Common myeloid progenitor, CD34-positive (primary cell): Measurements from ENCODE around the gene TAPT1.
A peak's percentile ranks its signal among the peaks of the same experiment; 100 is the strongest.

ENCODE experiments used
- CTCF ChIA-PET: fragments of 350-600 bp; sonication (Branson Sonifier 250); formaldehyde crosslinking; loops from one replicate; lab custom pipeline; 2021; ENCODE audit warnings: antibody characterized with exemption; lab: Charles Lee
- POLR2A ChIA-PET: fragments of 350-600 bp; sonication (Branson Sonifier 250); formaldehyde crosslinking; loops from one replicate; lab custom pipeline; 2021; ENCODE audit warnings: antibody characterized with exemption; lab: Charles Lee
- DNase-seq, 3 donors: peaks; one replicate each; pipeline versions ENCODE4 v3.0.0 to v3.0.0-alpha.2; 2013
- H3K27ac ChIP-seq, 2 experiments: 1 replicate in 1 of 2; 2 replicates in 1 of 2; pipeline ENCODE4 v1.7.0; 2013; ENCODE audit warnings: inconsistent platforms in 2 of 2, low read length in 2 of 2, mild to moderate bottlenecking in 2 of 2, low read depth in 1 of 2, moderate library complexity in 1 of 2; ENCODE audit not compliant: severe bottlenecking in 2 of 2, insufficient read depth in 1 of 2, poor library complexity in 1 of 2
- H3K27me3 ChIP-seq, 5 experiments: replicated peaks in 2 of 5; 1 replicate in 3 of 5; 2 replicates in 2 of 5; pipeline versions ENCODE4 v1.6.1 to v1.7.0; 2013; ENCODE audit warnings: low read length in 4 of 5, mild to moderate bottlenecking in 2 of 5, moderate library complexity in 2 of 5, inconsistent platforms in 1 of 5; ENCODE audit not compliant: insufficient read depth in 5 of 5, control insufficient read depth in 4 of 5
- H3K36me3 ChIP-seq, 4 experiments: 1 replicate in 2 of 4; 2 replicates in 2 of 4; pipeline versions ENCODE4 v1.6.1 to v1.7.0; 2013; ENCODE audit warnings: low read length in 3 of 4, control low read depth in 1 of 4, mild to moderate bottlenecking in 1 of 4; ENCODE audit not compliant: control insufficient read depth in 4 of 4, insufficient read depth in 4 of 4
- H3K4me1 ChIP-seq, 4 experiments: 1 replicate in 3 of 4; 2 replicates in 1 of 4; pipeline versions ENCODE4 v1.6.1 to v1.7.1; 2013; ENCODE audit warnings: low read length in 3 of 4, mild to moderate bottlenecking in 3 of 4, control low read depth in 1 of 4, inconsistent platforms in 1 of 4, moderate library complexity in 1 of 4; ENCODE audit not compliant: control insufficient read depth in 4 of 4, insufficient read depth in 4 of 4; ENCODE audit errors: control extremely low read depth in 1 of 4
- H3K4me3 ChIP-seq, 7 experiments: 1 replicate in 4 of 7; 2 replicates in 3 of 7; pipeline versions ENCODE4 v1.5.1 to v1.7.0; 2013; ENCODE audit warnings: mild to moderate bottlenecking in 7 of 7, low read length in 6 of 7, moderate library complexity in 6 of 7, inconsistent platforms in 2 of 7, low read depth in 2 of 7, control low read depth in 1 of 7; ENCODE audit not compliant: insufficient read depth in 4 of 7, control insufficient read depth in 1 of 7; ENCODE audit errors: extremely low read depth in 1 of 7
- H3K9me3 ChIP-seq, 5 experiments: 1 replicate in 4 of 5; 2 replicates in 1 of 5; pipeline versions ENCODE4 v1.6.1 to v1.7.1; 2013; ENCODE audit warnings: low read length in 4 of 5, mild to moderate bottlenecking in 2 of 5, inconsistent platforms in 1 of 5, low read depth in 1 of 5, moderate library complexity in 1 of 5; ENCODE audit not compliant: control insufficient read depth in 4 of 5, insufficient read depth in 2 of 5; ENCODE audit errors: control extremely low read depth in 1 of 5
- WGBS: methylation state at CpG from one replicate; pipeline ENCODE4 v1.1.5; 2013; ENCODE audit not compliant: insufficient coverage; 5-methylcytosine and 5-hydroxymethylcytosine counted together

TAPT1 gene

DNA sequence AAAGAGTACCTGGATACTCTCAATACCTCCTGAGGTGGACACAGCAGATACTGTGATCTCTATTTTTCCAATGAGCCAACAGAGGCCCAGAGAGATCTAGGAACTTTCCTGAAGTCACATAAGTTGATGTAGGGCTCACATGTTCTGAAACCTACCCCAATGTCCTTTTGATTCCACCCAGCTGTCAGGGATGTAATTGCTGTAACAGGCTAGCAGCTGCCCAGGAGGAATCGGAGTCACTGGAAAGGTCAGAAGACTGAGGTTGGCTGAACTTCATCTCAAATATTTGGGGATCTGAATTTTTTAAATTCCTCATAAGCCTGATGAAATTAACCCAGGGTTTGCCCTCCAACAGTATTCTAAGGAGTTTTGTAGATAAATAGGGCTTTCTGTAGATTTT is 90.0 kb downstream of the TAPT1 start:
- Histone ChIP-seq H3K4me3 (no peak overlapping the region), H3K36me3 (no peaks in the 10 kb centered on the region), H3K27me3 (no peaks in the 10 kb centered on the region), H3K4me1 (no peaks in the 10 kb centered on the region), H3K9me3 (peaks cover 0 to 17% (median 3%) of the 10 kb centered on the region in 5 experiments), H3K27ac (no peak overlapping the region)
- no peak for DNase-seq
- ChIA-PET CTCF (no interaction called here), POLR2A (interaction anchor here (0.8 kb wide), 1 partner anchor 540 kb away, joined by 3 read pairs; no protein-coding TSS in a partner anchor)
- 38% methylated on average over 1 of the region's 1 CpG for WGBS

- Histone ChIP-seq H3K27ac (no peak overlapping the region), H3K9me3 (peaks cover 0 to 12% (median 2%) of the 10 kb centered on the region in 5 experiments), H3K36me3 (no peaks in the 10 kb centered on the region), H3K4me1 (no peaks in the 10 kb centered on the region), H3K27me3 (no peaks in the 10 kb centered on the region), H3K4me3 (no peak overlapping the region)
- POLR2A ChIA-PET = no interaction called here
- WGBS = no CpG with 5 or more reads among the region's 1 CpG
- DNase-seq = no peak
- CTCF ChIA-PET = no interaction called here
Measured at GRCh38 chr4:16133406-16133805, 92.9 kb downstream of the TAPT1 start.

- no peak for DNase-seq
- no peaks in the 10 kb centered on the region for H3K36me3 ChIP-seq
- no peak overlapping the region for H3K27ac ChIP-seq
- WGBS = no CpG with 5 or more reads among the region's 1 CpG
- H3K9me3 ChIP-seq = peaks cover 0 to 10% (median 2%) of the 10 kb centered on the region in 5 experiments
- H3K27me3 ChIP-seq = no peaks in the 10 kb centered on the region
- ChIA-PET POLR2A (interaction anchor here (0.7 kb wide), 2 partner anchors 65 to 424 kb away, joined by 6 to 11 read pairs; no protein-coding TSS in a partner anchor), CTCF (interaction anchor here (2.5 kb wide), 1 partner anchor 10 kb away, joined by 9 read pairs; no protein-coding TSS in a partner anchor)
- no peaks in the 10 kb centered on the region for H3K4me1 ChIP-seq
- H3K4me3 ChIP-seq = no peak overlapping the region
Measured at GRCh38 chr4:16131293-16131692, 95.0 kb downstream of the TAPT1 start.

DNA sequence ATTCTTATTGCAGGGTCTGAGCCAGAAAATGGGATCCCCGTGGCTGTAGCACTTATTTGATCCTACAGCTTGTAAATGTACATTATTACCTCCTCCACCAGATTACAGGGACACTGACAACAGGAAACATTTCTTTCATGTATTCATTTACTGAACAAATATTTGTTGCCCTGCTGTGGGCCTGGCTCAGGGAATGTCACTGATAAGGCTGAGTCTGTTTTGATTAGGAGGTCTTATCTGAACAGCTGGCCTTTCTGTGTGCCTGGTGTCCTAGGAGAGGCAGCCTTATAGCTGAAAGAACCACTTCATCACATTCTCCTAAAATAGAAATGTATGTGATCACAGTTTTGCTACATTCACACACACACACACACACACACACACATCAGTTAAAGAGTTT is 96.9 kb downstream of the TAPT1 start:
- Histone ChIP-seq H3K4me1 (peaks cover 0 to 16% (median 6%) of the 10 kb centered on the region in 4 experiments), H3K9me3 (no peaks in the 10 kb centered on the region), H3K27ac (no peak overlapping the region), H3K4me3 (no peak overlapping the region), H3K27me3 (no peaks in the 10 kb centered on the region), H3K36me3 (no peaks in the 10 kb centered on the region)
- ChIA-PET POLR2A (no interaction called here), CTCF (interaction anchor here (0.7 to 2.5 kb wide), 6 partner anchors 12 to 51 kb away, joined by 3 to 9 read pairs (median 3); partner anchors contain the start of gene PROM1)
- WGBS = 100% methylated on average over 1 of the region's 1 CpG
- no peak for DNase-seq

DNA sequence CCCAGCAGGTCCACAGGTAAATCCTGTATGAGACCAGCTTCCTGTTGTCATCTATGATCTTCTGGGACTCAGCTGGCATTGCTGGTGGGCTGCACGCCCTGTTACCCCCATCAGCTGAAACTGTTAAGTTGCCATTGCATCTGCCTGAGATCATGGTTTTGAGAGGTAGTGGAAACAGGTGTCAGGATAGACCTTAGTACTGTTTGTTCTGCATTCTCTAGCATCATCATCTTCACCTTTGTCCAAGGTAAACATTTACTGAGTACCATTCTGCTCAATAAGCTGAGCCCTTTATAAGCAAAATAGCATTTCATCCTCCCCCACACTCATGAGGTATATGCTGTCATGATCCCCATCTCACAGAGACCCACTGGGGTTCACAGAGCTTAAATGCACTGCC is 99.6 kb downstream of the TAPT1 start:
- Histone ChIP-seq H3K36me3 (no peaks in the 10 kb centered on the region), H3K27me3 (no peaks in the 10 kb centered on the region), H3K27ac (no peak overlapping the region), H3K4me1 (peaks cover 20 to 42% (median 27%) of the 10 kb centered on the region in 4 experiments), H3K9me3 (no peaks in the 10 kb centered on the region), H3K4me3 (no peak overlapping the region)
- ChIA-PET POLR2A (no interaction called here), CTCF (interaction anchor here (0.9 to 1.0 kb wide), 3 partner anchors 11 to 138 kb away, joined by 3 read pairs; no protein-coding TSS in a partner anchor)
- DNase-seq = no peak
- 100% methylated on average over 1 of the region's 1 CpG for WGBS

DNA sequence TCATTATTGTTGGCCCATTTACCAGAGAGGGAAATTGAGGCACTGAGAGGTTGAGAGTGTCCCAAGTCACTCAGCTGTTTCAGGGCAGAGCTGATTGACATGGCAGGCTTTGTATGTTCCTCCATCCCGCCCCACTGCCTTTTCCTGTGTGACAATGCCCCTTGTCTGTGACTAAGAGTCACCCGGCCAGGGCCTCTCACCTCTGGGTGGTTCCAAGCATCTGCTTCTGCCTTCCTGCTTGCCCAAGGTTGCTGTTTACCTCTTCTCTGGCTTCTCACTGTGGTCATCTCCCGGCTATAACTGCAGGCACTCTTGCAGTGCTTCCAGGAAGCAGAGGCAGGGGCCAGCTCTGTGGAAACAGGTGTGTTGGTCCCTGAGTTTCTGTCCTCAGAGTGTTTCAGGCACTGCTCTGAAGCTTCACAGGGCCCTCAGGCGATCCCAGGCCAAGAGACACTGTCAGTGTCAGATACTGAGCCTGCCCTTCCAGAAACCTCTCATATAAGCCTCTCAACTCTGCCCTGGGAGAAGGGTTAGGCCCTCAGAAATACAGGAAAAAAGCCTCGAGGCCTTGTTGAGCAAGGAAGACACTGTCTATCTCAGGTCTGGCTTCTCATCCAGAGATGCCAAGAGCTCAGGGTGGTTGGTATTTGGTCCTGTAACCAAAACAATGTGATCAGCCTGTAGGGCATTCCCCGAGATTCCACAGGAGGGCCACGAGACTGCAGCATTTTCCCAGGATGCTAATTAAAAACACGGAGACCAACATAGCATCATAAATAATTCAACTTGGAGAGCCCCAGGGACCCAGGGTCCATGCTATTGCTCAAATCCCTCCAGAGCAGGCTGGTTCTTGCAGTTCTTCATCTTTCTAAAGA is 100.5 kb downstream of the TAPT1 start:
- Histone ChIP-seq H3K27me3 (no peaks in the 10 kb centered on the region), H3K4me1 (peaks cover 20 to 43% (median 27%) of the 10 kb centered on the region in 4 experiments), H3K36me3 (no peaks in the 10 kb centered on the region), H3K4me3 (no peak overlapping the region), H3K9me3 (no peaks in the 10 kb centered on the region), H3K27ac (no peak overlapping the region)
- ChIA-PET POLR2A (no interaction called here), CTCF (interaction anchor here (0.9 to 1.0 kb wide), 3 partner anchors 11 to 139 kb away, joined by 3 read pairs; no protein-coding TSS in a partner anchor)
- DNase-seq = peak in 2 of 3 donors; percentile 66 to 74
- 84% methylated on average over 7 of the region's 8 CpGs for WGBS

DNA sequence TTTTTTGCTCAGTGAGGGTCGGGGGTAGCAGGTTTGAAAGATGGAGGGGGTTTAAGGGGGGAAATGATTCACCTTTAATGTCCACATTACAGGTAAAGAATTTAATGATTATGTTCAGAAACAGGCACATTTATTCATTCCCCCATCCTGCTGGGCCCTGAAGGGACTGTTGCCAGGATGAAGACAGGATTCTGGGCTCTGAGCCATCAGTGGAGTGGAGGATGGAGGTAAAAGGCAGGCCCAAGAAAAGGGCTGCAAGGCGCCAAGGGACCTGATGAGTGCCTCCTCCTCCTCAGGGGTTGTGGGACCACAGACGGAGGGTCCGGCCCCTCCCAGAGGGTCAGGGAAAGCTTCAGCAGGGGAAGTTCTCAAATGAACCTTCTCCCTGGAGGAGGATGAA is 102.0 kb downstream of the TAPT1 start:
- WGBS = 100% methylated on average over 1 of the region's 4 CpGs
- Histone ChIP-seq H3K9me3 (no peaks in the 10 kb centered on the region), H3K36me3 (no peaks in the 10 kb centered on the region), H3K4me3 (no peak overlapping the region), H3K27me3 (no peaks in the 10 kb centered on the region), H3K4me1 (peaks cover 20 to 43% (median 27%) of the 10 kb centered on the region in 4 experiments), H3K27ac (no peak overlapping the region)
- no peak for DNase-seq
- ChIA-PET CTCF (interaction anchor here (0.7 to 1.5 kb wide), 3 partner anchors 19 to 75 kb away, joined by 4 to 5 read pairs (median 5); no protein-coding TSS in a partner anchor), POLR2A (no interaction called here)
